ENCODE measurements around the gene OLFM1.

- TF ChIP-seq POLR2A (IDR thresholded peaks at IDR 0.05) = no peak
- TF ChIP-seq, protein P1, sequence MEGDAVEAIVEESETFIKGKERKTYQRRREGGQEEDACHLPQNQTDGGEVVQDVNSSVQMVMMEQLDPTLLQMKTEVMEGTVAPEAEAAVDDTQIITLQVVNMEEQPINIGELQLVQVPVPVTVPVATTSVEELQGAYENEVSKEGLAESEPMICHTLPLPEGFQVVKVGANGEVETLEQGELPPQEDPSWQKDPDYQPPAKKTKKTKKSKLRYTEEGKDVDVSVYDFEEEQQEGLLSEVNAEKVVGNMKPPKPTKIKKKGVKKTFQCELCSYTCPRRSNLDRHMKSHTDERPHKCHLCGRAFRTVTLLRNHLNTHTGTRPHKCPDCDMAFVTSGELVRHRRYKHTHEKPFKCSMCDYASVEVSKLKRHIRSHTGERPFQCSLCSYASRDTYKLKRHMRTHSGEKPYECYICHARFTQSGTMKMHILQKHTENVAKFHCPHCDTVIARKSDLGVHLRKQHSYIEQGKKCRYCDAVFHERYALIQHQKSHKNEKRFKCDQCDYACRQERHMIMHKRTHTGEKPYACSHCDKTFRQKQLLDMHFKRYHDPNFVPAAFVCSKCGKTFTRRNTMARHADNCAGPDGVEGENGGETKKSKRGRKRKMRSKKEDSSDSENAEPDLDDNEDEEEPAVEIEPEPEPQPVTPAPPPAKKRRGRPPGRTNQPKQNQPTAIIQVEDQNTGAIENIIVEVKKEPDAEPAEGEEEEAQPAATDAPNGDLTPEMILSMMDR (IDR thresholded peaks at IDR 0.05 in 4 of 5, conservative IDR thresholded peaks at IDR 0.05 in 1 of 5) = no peak
Measured at GRCh38 chr9:135086597-135087488, 625 bp upstream of the OLFM1 start.

Data from gastrocnemius medialis (tissue), 4 donors.